ENCODE results near the gene SLC6A8. TPM values are rescaled to one million over a fixed set of nuclear protein-coding genes. Genes with fewer than 3 reads are reported as not detected.

Gene SLC6A8
- total RNA-seq, 2 donors from 2014 or later, result 107 to 134 TPM

DNA sequence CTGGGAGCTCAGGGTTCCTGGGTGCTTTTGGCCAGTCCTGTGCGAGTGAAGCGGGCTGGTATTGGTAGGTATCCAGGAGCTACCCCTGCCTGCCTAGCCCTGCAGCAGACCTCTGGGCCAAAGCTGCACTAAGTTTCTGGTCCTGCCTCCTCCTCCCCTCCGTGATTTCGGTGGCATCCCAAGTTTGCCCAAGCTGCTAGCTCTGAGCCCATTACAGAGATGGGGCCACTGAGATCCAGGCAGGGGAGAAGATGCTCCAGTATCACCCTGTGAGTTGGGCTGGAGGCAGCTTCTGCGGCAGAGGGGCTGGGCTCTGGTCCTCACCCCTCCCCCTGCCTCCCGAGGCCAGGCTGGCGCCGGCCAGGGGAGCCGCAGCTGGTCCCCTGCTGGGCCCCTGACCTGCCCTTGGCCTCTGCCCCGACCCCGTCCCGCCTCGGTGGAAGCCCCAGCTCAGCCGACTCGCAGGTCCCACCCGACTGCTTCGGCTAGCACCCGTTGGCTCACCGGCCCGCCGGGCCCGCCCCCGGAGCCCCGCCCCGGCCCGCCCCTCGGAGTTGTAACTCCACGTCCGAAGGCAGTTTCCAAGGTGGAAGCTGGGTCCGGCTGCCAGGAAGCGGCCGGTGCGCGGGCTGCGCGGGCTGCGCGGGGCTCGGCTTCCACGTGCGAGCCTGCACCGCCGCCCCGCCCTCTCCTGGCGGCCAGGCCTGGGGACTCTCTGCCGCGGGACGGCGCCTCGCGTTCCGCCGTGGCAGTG lies 40.9 kb upstream of the SLC6A8 start, which contains the start of gene DUSP9:
DUSP9 (plus strand) TSS at position 584 of the 754 bp plus-strand sequence. CDS start 751 bp downstream, outside the sequence.
- ATAC-seq (peak; percentile 22 to 75), DNase-seq (peak; percentile 20)
- intact Hi-C loops (cut with DNase I), result loop anchor here in 1 of 2 donors (10.0 kb wide), 1 partner anchor 92 kb away; no protein-coding TSS in a partner anchor

DNA sequence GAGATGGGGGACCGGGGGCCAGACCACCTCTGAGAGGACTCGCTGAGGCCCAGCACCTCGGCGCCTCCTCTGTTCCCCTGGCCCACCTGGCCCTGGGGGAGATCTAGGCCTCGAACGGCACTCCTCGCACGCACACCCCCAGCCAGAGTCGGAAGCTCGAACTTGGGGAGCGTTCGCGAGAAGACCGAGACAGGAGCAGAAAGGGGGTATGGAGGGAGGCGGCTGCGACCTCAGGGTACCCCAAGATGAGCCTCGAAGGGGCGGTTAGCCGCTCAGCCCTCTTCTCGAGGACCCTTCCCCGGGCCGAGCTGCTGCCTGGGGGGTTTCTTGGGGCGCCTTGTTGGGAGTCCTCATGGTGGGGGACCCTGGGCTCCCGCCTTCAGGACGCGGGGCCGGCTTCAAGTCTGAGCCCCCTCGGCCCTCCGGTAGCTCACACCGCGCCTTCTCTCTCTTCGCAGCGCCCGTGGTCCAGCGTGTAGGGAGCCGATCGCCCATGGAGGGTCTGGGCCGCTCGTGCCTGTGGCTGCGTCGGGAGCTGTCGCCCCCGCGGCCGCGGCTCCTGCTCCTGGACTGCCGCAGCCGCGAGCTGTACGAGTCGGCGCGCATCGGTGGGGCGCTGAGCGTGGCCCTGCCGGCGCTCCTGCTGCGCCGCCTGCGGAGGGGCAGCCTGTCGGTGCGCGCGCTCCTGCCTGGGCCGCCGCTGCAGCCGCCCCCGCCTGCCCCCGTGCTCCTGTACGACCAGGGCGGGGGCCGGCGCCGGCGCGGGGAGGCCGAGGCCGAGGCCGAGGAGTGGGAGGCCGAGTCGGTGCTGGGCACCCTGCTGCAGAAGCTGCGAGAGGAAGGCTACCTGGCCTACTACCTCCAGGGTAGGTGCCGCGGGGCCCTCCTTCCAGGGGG lies 40.0 kb upstream of the SLC6A8 start:
- DNase-seq (peak; percentile 22), ATAC-seq (no peak)
- intact Hi-C loops (cut with DNase I), result loop anchor here in 1 of 2 donors (10.0 kb wide), 1 partner anchor 93 kb away; no protein-coding TSS in a partner anchor

DNA sequence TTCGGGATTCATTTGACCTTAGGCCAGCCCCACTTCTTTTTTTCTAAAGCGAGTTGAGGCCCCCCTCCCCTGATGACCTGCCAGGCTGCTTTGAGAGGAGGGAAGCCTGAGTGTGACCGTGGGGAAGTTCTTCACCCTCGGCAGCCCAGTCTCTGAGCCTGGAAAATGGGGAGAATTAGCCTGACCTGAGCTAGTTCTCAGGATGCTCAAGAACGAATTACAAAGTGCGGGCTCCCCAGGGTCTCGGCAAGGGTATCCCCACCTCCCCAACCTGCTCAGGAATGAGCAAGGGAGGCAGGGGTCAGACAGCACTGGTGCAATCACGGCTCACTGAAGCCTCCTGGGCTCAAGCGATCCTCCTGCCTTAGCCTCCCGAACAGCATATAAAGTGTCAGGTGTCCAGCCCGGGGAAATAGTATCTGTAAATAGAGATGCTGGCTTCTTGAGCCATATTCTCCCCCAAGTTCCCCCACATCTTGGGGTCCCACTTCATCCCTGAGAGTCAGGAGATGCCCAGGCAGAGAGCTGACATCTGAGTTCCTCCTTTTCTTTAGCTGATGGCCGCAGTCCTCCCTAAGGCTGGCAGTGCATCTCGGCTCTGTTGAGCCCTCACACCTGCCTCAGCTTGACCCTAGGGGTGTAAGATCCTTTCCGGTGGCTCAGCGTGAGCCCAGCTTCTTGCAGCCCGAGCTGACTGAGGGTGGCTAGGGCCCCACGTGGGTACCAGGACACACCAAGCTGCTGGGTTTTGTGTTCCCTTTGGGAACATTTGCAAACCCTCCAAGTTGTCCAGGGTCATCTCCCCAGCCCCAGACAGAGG lies 39.2 kb upstream of the SLC6A8 start:
- peak; percentile 2 for DNase-seq
- intact Hi-C loops (cut with DNase I), result loop anchor here in 1 of 2 donors (10.0 kb wide), 1 partner anchor 94 kb away; no protein-coding TSS in a partner anchor
- no peak for ATAC-seq

DNA sequence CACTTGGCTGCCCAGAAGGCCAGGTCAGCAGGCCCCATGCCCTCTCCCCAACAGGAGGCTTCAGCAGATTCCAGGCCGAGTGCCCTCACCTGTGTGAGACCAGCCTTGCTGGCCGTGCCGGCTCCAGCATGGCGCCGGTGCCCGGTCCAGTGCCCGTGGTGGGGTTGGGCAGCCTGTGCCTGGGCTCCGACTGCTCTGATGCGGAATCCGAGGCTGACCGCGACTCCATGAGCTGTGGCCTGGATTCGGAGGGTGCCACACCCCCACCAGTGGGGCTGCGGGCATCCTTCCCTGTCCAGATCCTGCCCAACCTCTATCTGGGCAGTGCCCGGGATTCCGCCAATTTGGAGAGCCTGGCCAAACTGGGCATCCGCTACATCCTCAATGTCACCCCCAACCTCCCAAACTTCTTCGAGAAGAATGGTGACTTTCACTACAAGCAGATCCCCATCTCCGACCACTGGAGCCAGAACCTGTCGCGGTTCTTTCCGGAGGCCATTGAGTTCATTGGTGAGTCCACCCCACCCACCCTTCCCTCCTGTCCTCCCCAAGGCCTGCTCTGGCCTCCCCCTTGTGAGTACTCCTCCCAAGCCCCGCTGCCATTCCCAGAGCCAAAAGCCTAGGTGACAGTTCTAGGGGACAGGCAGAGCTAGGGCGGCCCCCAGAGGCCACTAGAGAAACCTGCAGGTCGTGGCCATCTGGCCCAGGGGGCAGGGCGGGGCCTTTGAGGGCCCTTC lies 38.4 kb upstream of the SLC6A8 start:
- DNase-seq (peak; percentile 27), ATAC-seq (peak; percentile 16 to 51)
- intact Hi-C loops (cut with DNase I), result loop anchor here in 1 of 2 donors (10.0 kb wide), 1 partner anchor 95 kb away; no protein-coding TSS in a partner anchor

DNA sequence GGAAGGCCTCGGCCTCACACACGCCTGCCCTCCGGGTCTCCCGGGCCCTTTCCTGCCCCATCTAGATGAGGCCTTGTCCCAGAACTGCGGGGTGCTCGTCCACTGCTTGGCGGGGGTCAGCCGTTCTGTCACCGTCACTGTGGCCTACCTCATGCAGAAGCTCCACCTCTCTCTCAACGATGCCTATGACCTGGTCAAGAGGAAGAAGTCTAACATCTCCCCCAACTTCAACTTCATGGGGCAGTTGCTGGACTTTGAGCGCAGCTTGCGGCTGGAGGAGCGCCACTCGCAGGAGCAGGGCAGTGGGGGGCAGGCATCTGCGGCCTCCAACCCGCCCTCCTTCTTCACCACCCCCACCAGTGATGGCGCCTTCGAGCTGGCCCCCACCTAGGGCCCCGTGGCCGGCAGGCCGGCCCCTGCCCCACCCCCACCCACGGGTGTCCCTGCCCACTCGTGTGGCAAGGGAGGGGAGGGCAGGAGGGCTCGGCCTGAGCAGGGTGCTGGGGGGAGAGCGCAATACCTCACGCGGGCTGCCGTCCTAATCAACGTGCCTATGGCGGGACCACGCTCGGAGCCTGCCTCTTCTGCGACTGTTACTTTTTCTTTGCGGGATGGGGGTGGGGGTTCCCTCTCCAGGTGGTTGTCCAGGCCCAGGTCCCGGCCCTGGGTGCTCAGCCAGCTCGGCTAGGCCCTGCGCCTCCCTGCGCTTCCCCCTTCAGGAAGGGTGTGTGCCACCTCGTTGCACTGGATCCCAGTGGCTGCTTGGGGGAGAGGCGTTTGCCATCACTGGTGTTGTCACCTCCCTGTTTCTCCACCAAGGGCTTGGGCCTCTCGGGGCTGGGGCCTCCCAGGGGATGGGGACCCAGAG lies 37.6 kb upstream of the SLC6A8 start:
- peak; percentile 5 for DNase-seq
- ATAC-seq, result no peak
- intact Hi-C loops (cut with DNase I), result loop anchor here in 1 of 2 donors (10.0 kb wide), 1 partner anchor 95 kb away; no protein-coding TSS in a partner anchor

DNA sequence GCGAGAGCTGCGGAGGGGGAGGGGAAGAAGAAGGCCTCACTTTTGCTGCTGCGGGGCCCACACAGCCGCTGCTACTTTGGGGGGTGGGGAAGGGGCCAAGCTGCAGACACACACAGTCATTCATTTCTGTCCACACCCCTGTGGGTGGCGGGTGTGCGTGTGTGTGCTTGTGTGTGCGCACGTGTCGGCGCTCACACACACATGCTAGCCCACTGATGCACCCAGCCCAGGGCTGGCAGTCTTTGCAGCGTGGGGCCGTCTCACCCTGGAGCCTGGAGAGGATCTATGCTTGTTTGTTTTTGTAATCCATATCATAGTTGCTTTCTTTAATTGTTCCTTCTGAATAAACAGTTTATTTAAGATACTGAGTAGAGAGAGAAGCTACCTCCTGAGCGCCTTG lies 36.8 kb upstream of the SLC6A8 start:
- intact Hi-C loops (cut with DNase I), result no loop called here
- ATAC-seq (no peak), DNase-seq (no peak)

DNA sequence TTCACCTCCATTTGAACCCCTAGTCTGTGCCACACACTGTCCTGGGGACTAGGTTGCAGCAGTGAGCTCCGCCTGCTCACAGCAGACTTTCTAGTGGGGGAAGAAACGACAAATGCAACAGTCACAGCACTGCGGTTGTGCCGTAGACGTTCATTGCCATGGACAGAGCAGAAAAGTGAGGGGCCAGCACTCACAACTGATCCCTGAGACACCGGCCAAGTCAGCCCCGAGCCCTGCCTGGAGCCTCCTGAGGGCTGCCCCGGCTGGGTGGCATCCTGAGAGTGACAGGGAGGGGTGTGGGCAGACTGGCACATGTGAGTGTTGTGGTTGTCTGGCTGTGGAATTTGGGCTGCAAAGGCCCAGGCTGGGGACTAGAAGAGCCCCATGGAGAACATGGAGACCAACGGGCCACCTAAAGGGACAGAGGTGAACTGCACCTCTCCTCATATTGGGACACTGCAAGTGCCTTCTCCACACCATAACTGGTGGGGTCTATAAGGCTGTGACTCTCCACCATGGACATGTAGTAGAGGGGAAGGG lies 36.1 kb upstream of the SLC6A8 start:
- ATAC-seq (no peak), DNase-seq (no peak)

DNA sequence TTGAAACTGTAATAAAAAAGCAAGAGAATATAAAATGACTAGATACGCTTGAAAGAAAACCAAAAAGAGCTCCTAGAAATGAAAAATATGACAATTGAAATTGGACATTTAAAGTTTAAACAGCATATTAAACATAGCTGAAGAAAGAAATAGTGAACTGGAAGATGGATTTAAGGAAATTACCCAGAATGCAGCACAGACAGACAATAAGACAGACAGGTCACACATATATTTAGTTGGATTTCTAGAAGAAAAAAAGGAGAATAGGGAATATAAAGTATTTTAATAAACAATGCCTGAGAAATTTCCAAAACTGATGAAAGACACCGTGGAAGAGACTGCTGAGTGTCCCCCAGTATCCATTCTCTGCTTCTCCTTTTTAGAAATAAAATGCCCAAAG lies 34.2 kb upstream of the SLC6A8 start:
- DNase-seq (no peak), ATAC-seq (no peak)
- intact Hi-C loops (cut with DNase I), result no loop called here

More for the DNA sequence above, 36.1 kb upstream of the SLC6A8 start:
- intact Hi-C loops (cut with DNase I), result no loop called here

DNA sequence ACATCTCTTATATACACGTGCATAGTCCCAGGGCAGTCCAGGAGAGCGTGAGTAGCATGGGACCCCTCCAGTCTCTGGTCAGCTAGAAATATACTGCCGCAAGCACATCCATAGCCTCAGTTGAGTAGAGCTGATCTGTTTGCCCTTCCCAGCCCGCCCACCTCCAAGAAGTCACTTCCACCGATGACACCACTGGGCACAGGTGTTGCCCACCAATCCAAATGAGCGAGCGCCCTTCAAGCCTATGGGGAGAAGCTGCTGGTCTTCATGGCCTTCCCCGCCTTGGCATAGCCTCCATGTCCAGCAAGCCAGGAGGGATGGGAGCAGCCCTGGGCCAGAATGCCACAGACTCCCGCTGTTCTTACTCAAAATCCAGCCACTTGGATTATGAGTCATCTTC lies 30.6 kb upstream of the SLC6A8 start:
- intact Hi-C loops (cut with DNase I), result no loop called here
- ATAC-seq (no peak), DNase-seq (no peak)

DNA sequence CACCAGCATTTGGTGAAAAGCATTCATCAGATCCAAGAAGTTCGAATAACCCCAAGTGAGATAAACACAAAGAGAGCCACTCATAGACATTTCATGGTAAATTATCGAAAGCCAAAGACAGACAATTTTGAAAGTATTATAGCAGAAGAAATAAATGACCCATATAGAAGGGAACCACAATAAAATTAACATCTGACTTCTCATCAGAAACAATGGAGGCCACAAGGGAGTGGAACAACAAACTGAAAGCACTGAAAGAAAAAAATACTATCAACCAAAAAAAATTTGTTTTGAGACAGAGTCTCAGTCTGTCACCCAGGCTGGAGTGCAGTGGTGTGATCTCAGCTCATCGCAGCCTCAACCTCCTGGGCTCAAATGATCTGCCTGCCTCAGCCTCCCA lies 28.5 kb upstream of the SLC6A8 start:
- no peak for DNase-seq
- intact Hi-C loops (cut with DNase I), result no loop called here
- ATAC-seq, result no peak

DNA sequence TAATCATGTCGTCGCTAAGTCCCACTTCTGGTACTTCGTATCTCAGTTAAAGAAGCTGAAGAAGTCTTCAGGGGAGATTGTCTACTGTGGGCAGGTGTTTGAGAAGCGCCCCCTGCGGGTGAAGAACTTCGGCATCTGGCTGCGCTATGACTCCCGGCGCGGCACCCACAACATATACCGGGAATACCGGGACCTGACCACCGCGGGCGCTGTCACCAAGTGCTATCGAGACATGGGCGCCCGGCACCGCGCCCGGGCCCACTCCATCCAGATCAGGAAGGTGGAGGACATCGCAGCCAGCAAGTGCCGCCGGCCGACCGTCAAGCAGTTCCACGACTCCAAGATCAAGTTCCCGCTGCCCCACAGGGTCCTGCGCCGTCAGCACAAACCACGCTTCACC lies 25.5 kb upstream of the SLC6A8 start:
- DNase-seq (peak; percentile 61), ATAC-seq (no peak)
- intact Hi-C loops (cut with DNase I), result loop anchor here in 1 of 2 donors (10.0 kb wide), 2 partner anchors 47 to 697 kb away; no protein-coding TSS in a partner anchor

DNA sequence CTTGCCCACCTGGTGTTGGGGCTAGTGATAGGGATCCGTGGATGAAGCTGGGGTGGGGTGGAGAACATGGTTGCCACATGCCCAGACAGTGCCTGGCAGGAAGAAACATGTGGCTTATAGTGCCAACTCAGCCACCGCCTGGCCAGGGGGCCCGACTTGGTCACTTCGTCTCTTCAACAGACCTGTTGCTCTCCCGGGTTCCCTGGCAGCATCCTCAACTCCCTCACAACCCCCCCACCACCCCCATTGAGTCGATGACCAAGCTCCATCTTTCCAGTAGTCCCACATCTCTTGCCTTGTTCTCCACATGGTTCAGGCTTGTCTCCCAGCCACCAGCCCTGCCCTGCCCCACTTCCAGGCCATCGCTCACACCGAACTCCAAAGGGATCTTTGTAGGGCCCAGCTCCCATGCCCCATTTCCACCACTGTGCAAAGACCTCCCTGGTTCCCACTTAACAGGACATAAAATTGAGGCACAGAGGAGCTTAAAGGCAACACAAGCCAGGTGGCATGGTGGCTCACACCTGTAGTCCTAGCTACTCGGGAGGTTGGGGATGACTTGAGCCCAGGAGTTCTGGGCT lies 21.9 kb upstream of the SLC6A8 start:
- no peak for ATAC-seq
- DNase-seq, result no peak
- intact Hi-C loops (cut with DNase I), result loop anchor here in 1 of 2 donors (5.0 to 10.0 kb wide), 3 partner anchors 51 to 701 kb away; no protein-coding TSS in a partner anchor

DNA sequence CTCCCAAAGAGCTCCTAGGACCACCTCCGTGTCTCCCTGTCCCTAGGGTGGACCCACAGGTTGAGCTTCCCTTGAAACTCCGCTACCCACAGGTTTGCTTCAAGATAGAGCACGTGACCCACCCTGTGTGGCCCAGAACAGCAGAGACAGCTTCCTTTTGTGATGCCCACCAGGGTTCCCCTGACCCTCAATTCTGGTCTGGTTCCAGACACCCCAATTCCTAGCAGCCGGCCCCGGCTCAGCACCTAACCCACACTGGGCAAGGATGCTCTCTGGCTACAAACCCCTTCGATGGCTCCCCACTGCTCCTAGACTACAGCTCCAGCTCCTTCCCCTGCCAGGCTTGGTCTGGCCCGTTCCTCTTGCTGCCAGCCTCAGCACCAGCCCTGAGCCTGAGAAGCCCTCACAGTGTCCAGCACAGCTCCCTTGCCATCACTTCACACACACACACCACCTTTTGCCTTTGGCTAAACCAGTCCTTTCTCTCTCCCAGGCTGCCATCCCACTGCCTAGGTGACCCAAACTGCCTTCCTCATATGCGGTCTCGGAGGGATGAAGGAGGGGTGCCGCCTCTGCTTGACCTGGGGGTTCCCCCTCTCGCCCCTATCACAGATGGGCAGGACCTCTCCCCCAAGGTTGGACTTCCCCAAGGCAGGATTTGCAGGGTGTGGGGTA lies 20.3 kb upstream of the SLC6A8 start:
- DNase-seq (no peak), ATAC-seq (no peak)
- intact Hi-C loops (cut with DNase I), result loop anchor here in 1 of 2 donors (5.0 to 10.0 kb wide), 3 partner anchors 53 to 703 kb away; no protein-coding TSS in a partner anchor

DNA sequence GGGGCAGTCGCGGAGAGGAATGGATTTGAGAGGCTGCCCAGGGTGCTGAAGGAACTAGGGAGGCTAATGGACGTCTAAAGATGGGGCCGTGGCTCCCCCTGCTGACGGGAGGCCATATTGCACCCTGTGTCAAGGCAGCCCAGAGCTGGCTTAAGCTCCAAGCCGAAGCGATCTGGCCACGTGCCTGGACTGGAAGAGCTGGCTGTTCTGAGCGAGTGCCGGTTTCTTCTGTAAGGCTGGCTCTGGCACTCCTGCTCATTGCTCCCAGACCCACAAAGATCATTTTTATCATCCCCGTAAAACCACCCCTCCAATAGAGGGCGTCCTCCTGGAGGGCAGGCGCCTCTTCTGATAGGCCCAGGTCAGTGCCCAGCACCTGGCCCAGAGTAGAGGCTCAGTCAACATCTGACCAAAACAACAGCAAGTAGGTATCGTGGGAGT lies 19.8 kb upstream of the SLC6A8 start:
- intact Hi-C loops (cut with DNase I), result loop anchor here in 1 of 2 donors (5.0 to 10.0 kb wide), 3 partner anchors 53 to 703 kb away; no protein-coding TSS in a partner anchor
- peak; percentile 85 to 90 for ATAC-seq
- peak; percentile 86 for DNase-seq

DNA sequence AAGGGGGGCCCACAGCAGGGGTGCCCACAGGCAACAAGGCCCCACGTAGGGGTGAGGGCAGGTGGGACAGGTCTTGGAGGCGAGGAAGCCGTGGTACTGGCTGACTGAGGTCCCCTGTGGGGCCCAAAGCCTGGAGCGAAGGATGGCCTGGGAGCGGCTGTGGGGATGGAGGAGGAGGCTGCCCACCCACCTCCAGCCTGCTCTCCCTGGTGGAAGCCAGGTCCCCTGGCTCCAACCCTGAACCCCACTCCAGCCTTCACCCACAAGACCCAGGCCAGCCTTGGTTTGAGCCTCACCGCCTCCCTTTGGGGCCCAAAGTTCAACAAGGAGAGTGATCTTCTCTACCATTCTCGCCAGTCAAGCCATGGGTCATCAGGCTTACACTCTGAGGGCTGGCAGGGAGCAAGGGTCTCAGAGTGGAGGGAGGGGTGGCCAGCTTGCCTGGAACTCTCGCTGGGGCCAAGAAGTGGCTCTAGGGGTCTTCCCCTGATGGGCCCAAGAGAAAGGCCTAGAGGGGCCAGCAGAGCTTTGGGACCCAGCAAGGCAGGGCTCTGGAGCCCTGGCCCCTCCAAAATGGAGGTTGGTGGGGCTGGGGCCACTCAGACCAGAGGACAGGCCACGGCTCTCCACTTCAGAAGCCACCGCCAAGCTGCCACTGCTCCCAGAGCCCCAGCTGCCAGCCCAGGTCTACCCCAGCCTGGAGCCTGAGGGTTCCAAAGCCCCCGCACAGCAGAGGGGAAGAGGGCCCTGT lies 19.1 kb upstream of the SLC6A8 start:
- DNase-seq, result no peak
- intact Hi-C loops (cut with DNase I), result loop anchor here in 1 of 2 donors (5.0 to 10.0 kb wide), 3 partner anchors 54 to 704 kb away; no protein-coding TSS in a partner anchor
- no peak for ATAC-seq
